Prostate gland (tissue), 1 donor: ENCODE results near the gene CBFA2T3.
A peak's percentile ranks its signal among the peaks of the same experiment; 100 is the strongest.

Source experiments
- POLR2A ChIP-seq: fragments of 450-650 bp; IDR thresholded peaks from one replicate; pipeline ENCODE4 v1.6.1; 2016; ENCODE audit warnings: antibody characterized with exemption, mild to moderate bottlenecking
- POLR2AphosphoS5 ChIP-seq: sonication (generic); formaldehyde crosslinking; IDR thresholded peaks from one replicate; pipeline ENCODE4 v1.6.1; 2017; ENCODE audit warnings: antibody characterized with exemption

DNA sequence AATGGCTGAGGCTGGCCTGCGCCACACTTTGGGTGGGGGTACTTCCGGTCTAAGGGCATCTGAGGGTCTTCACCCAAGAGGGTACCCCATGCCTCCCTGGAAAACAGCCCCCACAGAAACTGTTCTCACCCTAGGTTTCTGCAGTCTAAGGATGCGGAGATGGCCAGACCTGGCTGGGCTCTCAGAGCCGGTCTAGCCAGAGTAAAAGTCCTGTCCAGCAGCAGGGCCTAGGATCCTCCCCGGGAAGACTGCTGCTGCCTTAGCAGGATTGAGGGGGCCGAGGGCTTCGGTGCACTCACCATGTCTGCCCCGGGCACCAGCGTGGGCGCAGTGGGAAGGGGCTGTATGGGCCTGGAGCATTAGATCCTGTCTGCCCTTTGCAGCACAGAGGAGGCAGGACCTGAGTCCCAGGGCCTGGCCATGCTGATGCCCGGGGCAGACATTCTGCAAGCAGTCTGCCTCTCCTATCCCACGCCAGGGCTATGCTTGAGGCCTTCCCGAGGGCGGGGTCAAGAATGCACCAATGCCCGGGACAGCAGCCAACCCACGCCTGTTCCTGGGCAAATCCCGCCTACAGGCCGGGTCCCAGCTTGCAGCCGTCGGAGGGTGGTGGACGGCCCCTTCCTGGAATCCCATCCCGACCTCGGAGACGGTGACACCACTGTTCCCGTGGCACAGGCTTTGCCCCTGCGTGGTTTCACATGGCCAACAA lies 54.7 kb downstream of the CBFA2T3 start:
- TF ChIP-seq POLR2AphosphoS5 (peak; percentile 56), POLR2A (peak; percentile 35)
